ENCODE data around the gene ADGRF3.
"Not testable (repeated sequence)": the region's sequence is repeated elsewhere in the genome, so short reads cannot be mapped to it uniquely, and the experiment has no call there.

The ADGRF3 gene

DNA sequence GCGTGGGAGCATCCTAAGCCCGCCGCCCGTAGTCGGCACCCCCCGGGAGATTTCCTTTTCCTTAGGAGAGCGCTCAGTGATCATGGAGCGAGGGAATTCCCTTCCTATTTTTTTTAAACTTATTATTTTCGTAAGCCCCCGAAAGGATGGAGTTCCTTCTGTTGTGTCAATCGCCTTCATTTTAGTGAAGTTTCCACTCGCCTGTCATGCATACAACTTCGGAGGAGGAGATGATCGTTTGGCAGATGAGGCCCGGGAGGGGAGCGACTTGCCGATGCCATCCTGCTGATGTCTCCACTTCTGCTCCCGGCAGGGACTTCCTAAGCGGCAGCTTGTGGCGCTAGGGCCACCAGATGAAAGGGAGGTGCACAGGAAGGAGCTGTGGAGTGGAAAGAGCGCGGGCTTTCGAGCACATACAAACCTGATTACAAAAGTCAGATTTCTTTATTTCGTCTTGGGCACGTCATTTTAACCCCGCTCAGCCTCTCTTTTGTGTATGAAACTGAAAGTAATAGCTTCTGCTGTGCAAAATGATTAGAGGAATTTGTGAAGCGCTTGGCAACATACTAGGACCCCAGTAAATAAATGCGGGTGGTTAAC is at the start of gene ADGRF3:
ADGRF3 (minus strand) TSS at position 336 of the 600 bp plus-strand sequence. CDS start 555 bp downstream, outside the sequence.
- DNase-seq = peak; percentile 43

GRCh38 chr2:26395394-26395793 is 48.8 kb upstream of the ADGRF3 start:
- no peak for DNase-seq

DNA sequence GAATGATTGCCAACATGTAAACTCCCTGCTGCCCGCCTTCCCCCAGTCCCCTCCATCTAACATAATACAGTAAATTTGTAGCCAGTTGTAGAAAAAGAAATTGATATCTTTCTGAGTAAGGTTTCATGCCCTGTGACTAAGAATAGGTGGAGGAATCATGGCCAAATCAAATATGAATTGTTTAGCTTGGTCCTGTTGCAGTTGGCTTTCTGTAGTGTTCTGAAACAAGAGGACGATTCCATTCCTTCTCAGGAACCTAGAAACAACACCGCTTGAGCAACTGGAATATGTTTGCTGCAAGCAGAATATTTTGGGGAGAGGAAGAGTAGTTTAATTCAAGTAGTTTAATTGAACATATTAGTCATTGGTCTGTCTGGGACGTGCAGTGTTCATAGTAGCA is 48.1 kb upstream of the ADGRF3 start:
- DNase-seq = no peak

GRCh38 chr2:26387189-26387588 is 40.6 kb upstream of the ADGRF3 start:
- no peak for DNase-seq

- no peak for DNase-seq
Measured at GRCh38 chr2:26384597-26384996, 38.0 kb upstream of the ADGRF3 start.

DNA sequence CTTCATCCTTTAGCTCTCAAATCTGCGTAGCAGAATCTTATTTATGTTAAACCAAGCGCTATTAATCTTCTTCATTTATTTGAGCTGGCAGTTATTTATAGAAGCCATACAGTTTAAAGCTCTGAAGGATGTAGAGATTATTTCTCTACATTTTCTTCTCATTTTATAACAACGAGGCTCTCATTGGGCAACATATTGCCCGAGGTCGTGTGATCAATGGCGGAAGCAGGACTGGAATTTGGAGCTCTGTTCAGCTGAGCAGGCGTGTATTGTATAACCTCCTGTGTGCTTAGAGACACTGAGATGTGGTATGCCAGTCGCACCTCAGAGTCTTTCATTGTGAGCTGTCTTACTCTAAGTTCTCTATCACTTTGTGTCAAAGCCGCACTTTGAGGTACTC is 37.6 kb upstream of the ADGRF3 start:
- DNase-seq = no peak

DNA sequence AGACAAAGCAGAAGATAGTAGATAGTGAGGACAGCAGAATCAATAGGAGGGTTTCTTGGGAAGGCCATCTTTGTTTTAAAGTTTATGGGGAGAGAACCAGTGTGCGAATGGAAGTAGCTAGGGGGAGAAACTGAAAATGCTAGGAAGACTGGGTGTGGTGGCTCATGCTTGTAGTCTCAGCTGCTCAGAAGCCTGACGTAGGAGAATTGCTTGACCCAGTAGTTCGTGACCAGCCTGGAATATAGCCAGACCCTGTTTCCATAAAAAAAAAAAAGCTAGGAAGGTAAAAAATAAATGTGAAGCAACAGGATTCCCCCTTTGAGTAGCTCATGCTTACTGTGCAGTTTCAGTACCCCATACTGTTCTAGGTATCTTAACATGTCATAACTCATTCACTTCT is 36.0 kb upstream of the ADGRF3 start:
- DNase-seq = no peak

GRCh38 chr2:26380281-26380680 is 33.7 kb upstream of the ADGRF3 start:
- no peak for DNase-seq

DNA sequence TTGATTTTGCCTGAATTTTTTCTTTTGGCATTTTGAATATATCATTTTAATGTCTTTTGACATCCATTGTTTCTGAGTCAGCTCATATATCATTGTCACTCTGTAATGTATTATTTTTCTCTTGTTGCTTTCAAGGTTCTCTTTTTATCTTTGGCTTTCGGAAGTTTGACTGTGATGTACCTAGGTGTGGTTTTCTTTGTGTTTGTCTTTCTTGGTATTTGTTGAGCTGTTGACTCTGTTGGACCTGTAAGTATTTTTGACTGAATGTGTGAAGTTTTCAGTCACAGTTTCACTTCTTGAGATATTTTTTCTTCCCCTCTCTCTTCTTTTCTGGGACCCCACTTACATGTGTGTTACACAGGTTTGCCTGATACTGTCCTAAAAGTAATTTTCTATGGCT is 30.2 kb upstream of the ADGRF3 start:
- no peak for DNase-seq

DNA sequence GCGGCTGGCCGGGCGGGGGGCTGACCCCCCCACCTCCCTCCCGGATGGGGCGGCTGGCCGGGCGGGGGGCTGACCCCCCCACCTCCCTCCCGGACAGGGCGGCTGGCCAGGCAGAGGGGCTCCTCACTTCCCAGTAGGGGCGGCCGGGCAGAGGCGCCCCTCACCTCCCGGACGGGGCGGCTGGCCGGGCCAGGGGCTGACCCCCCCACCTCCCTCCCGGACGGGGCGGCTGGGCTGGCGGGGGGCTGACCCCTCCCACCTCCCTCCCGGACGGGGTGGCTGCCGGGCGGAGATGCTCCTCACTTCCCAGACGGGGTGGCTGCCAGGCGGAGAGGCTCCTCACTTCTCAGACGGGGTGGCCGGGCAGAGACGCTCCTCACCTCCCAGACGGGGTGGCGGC is 24.3 kb upstream of the ADGRF3 start:
- DNase-seq = not testable (repeated sequence)

DNA sequence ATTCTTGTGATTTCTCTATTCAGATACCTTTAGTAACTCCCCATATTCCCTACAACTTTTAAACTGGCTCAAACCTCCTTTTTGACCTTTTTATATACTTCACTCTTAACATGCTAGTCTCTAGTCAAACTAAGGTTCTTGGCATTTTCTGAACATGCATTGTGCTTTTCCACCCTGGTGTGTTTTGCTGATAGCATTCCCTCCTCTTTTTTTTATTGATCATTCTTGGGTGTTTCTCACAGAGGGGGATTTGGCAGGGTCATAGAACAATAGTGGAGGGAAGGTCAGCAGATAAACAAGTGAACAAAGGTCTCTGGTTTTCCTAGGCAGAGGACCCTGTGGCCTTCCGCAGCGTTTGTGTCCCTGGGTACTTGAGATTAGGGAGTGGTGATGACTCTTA is 23.1 kb upstream of the ADGRF3 start:
- not testable (repeated sequence) for DNase-seq

GRCh38 chr2:26366957-26367356 is 20.4 kb upstream of the ADGRF3 start:
- no peak for DNase-seq

- no peak for DNase-seq
Measured at GRCh38 chr2:26364669-26365068, 18.1 kb upstream of the ADGRF3 start.

GRCh38 chr2:26363958-26364357 is 17.4 kb upstream of the ADGRF3 start:
- DNase-seq = no peak

- DNase-seq = no peak
Measured at GRCh38 chr2:26363323-26363722, 16.7 kb upstream of the ADGRF3 start.

GRCh38 chr2:26359886-26360473 is 13.4 kb upstream of the ADGRF3 start:
- DNase-seq = no peak

- DNase-seq = no peak
Measured at GRCh38 chr2:26356771-26357170, 10.2 kb upstream of the ADGRF3 start.

DNA sequence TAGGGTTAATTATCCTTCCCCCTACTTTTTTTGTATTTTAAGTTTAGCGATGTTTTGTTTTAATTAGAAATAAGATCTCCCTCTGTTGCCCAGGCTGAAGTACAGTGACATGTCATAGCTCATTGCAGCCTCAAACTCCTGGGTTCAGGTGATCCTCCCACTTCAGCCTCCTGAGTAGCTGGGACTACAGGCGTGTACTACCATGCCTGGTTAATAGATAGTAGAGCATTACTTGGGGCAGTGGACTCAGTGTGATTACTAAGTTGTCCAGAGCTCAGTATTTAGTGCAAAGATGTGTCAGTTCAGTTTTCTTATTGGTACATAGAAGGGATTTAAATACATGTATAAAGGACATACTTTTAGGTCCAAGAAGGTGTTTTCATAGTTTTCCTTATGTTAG is 9.5 kb upstream of the ADGRF3 start:
- no peak for DNase-seq

DNA sequence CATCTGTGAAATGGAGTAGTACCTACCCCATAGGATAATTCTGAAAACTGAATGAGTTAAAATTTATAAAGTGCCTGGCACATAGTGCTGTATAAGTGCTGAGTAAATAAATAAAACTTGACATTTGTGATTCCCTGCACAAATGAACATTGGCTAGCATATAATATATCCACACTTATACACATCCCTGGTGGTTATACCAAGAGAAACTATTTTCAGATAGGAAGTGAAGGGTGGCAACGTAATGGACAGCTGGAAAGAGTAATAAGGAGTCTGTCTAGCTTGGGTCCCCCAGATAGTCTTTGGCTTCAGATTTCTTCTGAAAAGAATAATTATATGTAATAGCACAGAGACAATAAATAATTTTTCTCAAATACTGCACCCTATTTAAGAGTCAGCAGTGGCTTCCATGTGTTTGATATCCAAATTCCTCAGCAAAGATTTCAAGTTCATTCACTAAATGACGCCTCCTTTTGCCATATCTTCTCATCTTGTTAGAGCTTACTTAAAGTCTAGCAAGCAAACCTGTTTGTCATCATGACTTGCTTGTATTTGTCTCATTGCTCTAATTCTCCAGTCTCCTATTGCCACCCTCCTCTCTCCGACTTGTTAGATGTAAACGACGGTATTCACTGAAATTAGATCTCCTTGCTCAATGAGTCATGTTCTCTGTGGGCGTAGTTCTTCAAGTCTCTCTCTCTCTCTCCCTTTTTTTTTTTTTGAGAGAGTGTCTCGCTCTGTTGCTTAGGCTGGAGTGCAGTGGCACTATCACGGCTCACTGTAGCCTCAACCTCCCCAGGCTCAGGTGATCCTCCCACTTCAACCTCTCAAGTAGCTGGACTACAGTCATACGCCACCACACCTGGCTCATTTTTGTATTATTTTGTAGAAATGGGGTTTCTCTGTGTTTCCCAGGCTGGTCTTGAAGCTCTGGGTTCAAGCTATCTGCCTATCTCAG is 8.7 kb upstream of the ADGRF3 start:
- no peak for DNase-seq

DNA sequence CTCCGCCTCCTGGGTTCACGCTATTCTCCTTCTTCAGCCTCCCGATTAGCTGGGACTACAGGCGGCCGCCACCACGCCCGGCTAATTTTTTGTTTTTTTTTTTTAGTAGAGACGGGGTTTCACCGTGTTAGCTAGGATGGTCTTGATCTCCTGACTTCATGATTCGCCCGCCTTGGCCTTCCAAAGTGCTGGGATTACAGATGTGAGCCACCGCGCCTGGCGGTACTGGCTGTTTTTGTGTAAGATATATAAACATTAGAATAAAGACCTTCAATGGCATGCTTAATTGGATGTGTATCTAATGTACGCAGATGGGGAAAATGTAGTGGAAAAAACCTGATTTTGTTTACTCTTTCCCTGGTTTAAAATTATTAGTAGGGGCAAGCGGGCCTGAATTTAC is 7.9 kb upstream of the ADGRF3 start:
- not testable (repeated sequence) for DNase-seq

DNA sequence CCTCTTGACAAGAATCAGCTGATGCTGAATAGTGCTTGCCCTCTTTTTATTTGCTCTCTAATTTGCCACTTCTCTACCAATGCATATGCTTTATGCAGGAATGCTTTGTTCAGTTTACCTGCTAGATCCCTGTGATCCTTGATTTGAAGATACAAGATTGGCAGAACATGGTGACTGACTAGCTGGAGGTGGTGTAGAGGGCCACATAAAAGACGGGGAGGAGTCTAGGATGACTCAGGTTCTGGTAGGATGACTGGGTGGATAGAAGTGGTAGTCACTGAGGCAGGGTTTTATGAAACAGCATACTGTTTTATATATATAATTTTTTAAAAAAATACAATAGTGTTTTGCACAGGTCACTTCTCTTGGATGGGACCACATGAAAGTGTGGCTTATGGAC is 6.3 kb upstream of the ADGRF3 start:
- DNase-seq = no peak

- no peak for DNase-seq
Measured at GRCh38 chr2:26351375-26352090, 4.9 kb upstream of the ADGRF3 start.

DNA sequence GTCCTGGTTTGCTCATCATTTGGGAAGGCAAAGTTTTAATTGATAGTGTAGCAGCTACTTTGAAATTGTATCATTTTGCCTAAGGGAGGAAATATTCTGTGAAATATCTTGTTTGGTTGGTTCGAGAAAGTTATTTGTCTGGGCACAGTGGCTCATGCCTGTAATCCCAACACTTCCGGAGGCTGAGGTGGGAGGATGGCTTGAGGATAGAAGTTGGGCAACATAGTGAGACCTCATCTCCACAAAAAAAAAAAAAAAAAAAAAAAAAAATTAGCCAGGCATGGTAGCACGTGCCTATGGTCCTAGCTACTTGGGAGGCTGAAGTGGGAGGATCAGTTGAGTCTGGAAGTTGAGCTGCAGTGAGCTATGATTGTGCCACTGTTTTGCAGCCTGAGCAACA is 3.1 kb upstream of the ADGRF3 start:
- no peak for DNase-seq

Data from NCI-H1694 treated with DMSO at 0.1 percent for 48 hours (cell line).